Thyroid gland (tissue), 4 donors: ENCODE data around the gene SLC6A19. TPM values are rescaled to one million over a fixed set of nuclear protein-coding genes. Genes with fewer than 3 reads are reported as not detected.

ENCODE experiments used
- DNase-seq, 2 donors: peaks; one replicate each; pipeline ENCODE4 v3.0.0-alpha.2; 2019
- H3K27ac ChIP-seq, 3 donors: fragments of 200-600 bp; sonication (generic); 1 replicate in 2 of 3; 2 replicates in 1 of 3; pipeline ENCODE4 v1.5.1; 2016 to 2019; ENCODE audit warnings: mild to moderate bottlenecking in 1 of 3, moderate library complexity in 1 of 3
- H3K27me3 ChIP-seq: fragments of 200-600 bp; sonication (generic); one replicate; pipeline ENCODE4 v1.5.1; 2019
- H3K36me3 ChIP-seq, 2 donors: fragments of 200-600 bp; sonication (generic); one replicate each; pipeline ENCODE4 v1.5.1; 2016 to 2019
- H3K4me1 ChIP-seq, 2 donors: fragments of 200-600 bp; sonication (generic); one replicate each; pipeline ENCODE4 v1.5.1; 2017 to 2019
- H3K4me3 ChIP-seq, 3 donors: fragments of 200-600 bp; sonication (generic); replicated peaks in 1 of 3; 1 replicate in 2 of 3; 2 replicates in 1 of 3; pipeline ENCODE4 v1.5.1; 2016; ENCODE audit warnings: mild to moderate bottlenecking in 1 of 3
- H3K9me3 ChIP-seq: fragments of 200-600 bp; sonication (generic); one replicate; pipeline ENCODE4 v1.5.1; 2017
- CTCF ChIP-seq, 6 experiments: fragments of 200-600 bp in 3 of 6; fragments of 450-650 bp in 3 of 6; sonication (generic) in 3 of 6; IDR thresholded peaks; one replicate each; pipeline ENCODE4 v1.5.1; 2016 to 2019; ENCODE audit warnings: antibody characterized with exemption in 6 of 6, mild to moderate bottlenecking in 2 of 6, inconsistent platforms in 1 of 6, moderate library complexity in 1 of 6
- POLR2A ChIP-seq, 2 donors: fragments of 450-650 bp; IDR thresholded peaks; one replicate each; pipeline ENCODE4 v1.6.1; 2017; ENCODE audit warnings: antibody characterized with exemption in 2 of 2, mild to moderate bottlenecking in 2 of 2, moderate library complexity in 1 of 2
- WGBS, 2 donors: methylation state at CpG; one replicate each; pipeline ENCODE4 v1.1.5; 2017; 5-methylcytosine and 5-hydroxymethylcytosine counted together
- intact Hi-C: fragments of 100-400 bp; cut with DNase I; formaldehyde crosslinking; loops from one replicate; pipeline ENCODE4 v1.15.1; 2023
- total RNA-seq, 4 donors: library from RNA; depleted of rRNA; stranded (reverse); fragments of >200 nt; gene quantifications; one replicate each; pipeline ENCODE4 v1.2.3, GENCODE V29; 2016

The SLC6A19 gene
- total RNA-seq, 4 donors from 2014 or later, result not detected

- H3K9me3 ChIP-seq, result no peaks in the 10 kb centered on the region
- no peak overlapping the region for H3K4me3 ChIP-seq
- no peak overlapping the region for H3K27ac ChIP-seq
- intact Hi-C loops, result no loop called here
- TF ChIP-seq CTCF (IDR thresholded peaks at IDR 0.05) (no peak), POLR2A (IDR thresholded peaks at IDR 0.05) (no peak)
- H3K27me3 ChIP-seq, result no peaks in the 10 kb centered on the region
- peaks cover 0 to 6% of the 10 kb centered on the region in 2 donors for H3K4me1 ChIP-seq
- no peak for DNase-seq
- 69 to 76% methylated on average over 6 to 12 of the region's 18 CpGs for WGBS, 2 donors
- no peaks in the 10 kb centered on the region for H3K36me3 ChIP-seq
Observed at GRCh38 chr5:1183424-1184162, 17.8 kb upstream of the SLC6A19 start.

- Histone ChIP-seq H3K36me3 (no peaks in the 10 kb centered on the region), H3K4me1 (peaks cover 0 to 6% of the 10 kb centered on the region in 2 donors), H3K9me3 (no peaks in the 10 kb centered on the region), H3K27me3 (no peaks in the 10 kb centered on the region), H3K4me3 (no peak overlapping the region), H3K27ac (no peak overlapping the region)
- 40 to 92% methylated on average over 1 to 8 of the region's 8 CpGs for WGBS, 2 donors
- no peak for DNase-seq
- intact Hi-C loops, result no loop called here
- TF ChIP-seq POLR2A (IDR thresholded peaks at IDR 0.05) (no peak), CTCF (IDR thresholded peaks at IDR 0.05) (no peak)
Observed at GRCh38 chr5:1184163-1184470, 17.3 kb upstream of the SLC6A19 start.

- Histone ChIP-seq H3K27me3 (no peaks in the 10 kb centered on the region), H3K27ac (no peak overlapping the region), H3K9me3 (no peaks in the 10 kb centered on the region), H3K4me1 (peaks cover 0 to 6% of the 10 kb centered on the region in 2 donors), H3K36me3 (no peaks in the 10 kb centered on the region), H3K4me3 (no peak overlapping the region)
- intact Hi-C loops, result no loop called here
- WGBS, 2 donors, result 84 to 93% methylated on average over 3 to 7 of the region's 7 CpGs
- no peak for TF ChIP-seq CTCF (IDR thresholded peaks at IDR 0.05)
- TF ChIP-seq POLR2A (IDR thresholded peaks at IDR 0.05), result no peak
- DNase-seq, result no peak
Observed at GRCh38 chr5:1184481-1184880, 16.9 kb upstream of the SLC6A19 start.

GRCh38 chr5:1185038-1185627 is 16.3 kb upstream of the SLC6A19 start:
- no peak for DNase-seq
- H3K27ac ChIP-seq, result no peak overlapping the region
- TF ChIP-seq CTCF (IDR thresholded peaks at IDR 0.05) (no peak), POLR2A (IDR thresholded peaks at IDR 0.05) (no peak)
- H3K27me3 ChIP-seq, result no peaks in the 10 kb centered on the region
- intact Hi-C loops, result no loop called here
- 90 to 91% methylated on average over 10 of the region's 10 CpGs for WGBS, 2 donors
- no peaks in the 10 kb centered on the region for H3K9me3 ChIP-seq
- H3K36me3 ChIP-seq, result no peaks in the 10 kb centered on the region
- no peak overlapping the region for H3K4me3 ChIP-seq
- H3K4me1 ChIP-seq, result peaks cover 0 to 6% of the 10 kb centered on the region in 2 donors

GRCh38 chr5:1185629-1186350 is 15.6 kb upstream of the SLC6A19 start:
- intact Hi-C loops, result no loop called here
- H3K27me3 ChIP-seq, result no peaks in the 10 kb centered on the region
- peak in 1 of 2 donors; percentile 30 for DNase-seq
- H3K36me3 ChIP-seq, result no peaks in the 10 kb centered on the region
- no peak overlapping the region for H3K4me3 ChIP-seq
- no peak for TF ChIP-seq CTCF (IDR thresholded peaks at IDR 0.05)
- 52 to 69% methylated on average over 10 to 12 of the region's 12 CpGs for WGBS, 2 donors
- no peak overlapping the region for H3K27ac ChIP-seq
- H3K9me3 ChIP-seq, result no peaks in the 10 kb centered on the region
- peaks cover 0 to 6% of the 10 kb centered on the region in 2 donors for H3K4me1 ChIP-seq
